GM19397 (cell line): Measurements from ENCODE around the gene BCR.

Source experiments
- ATAC-seq: cut with Tn5 transposase; IDR thresholded peaks from one replicate; pipeline ENCODE4 v1.9.1; 2021; ENCODE audit warnings: mild to moderate bottlenecking, moderate library complexity; ENCODE audit not compliant: unreplicated experiment

BCR gene

DNA sequence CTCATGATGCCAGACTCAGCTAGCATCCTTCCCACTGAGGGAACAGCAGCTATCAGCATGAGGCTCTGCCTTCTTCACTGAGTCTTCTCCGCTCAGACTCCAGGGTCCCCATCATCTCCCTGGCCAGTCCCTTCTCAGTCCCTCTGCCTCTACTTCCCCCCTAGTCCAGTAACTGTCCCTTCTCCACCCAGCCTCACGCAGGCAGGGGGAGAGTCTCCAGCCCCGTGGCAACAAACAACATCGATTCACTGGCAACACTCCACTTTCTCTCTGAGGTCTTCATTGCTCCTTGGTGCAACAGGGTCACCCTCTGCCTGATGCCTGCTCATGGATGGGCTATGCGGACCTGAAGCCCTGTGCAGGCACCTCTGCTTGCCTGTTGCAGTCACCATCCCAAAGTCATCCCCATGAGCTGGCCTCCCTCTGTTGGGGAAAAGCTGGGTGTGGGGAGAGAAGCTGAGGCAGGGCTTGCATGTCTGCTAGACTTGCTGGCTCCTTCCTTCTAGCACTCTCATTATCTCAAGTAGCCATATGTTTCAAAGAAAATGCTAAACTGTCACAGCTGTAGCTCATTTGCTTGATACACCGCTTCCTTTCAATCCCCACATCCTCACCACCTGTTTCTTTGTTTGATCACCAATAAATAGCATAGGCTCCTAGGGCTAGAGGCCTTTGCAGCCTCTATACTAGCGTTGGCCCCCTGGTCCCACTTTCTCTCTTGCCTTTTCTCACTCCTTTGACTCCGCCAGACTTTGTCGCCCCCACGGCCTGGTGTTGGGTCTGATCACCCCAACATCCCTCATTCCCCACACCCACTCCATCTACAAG, 4.3 kb upstream of the BCR start:
- no peak for ATAC-seq

DNA sequence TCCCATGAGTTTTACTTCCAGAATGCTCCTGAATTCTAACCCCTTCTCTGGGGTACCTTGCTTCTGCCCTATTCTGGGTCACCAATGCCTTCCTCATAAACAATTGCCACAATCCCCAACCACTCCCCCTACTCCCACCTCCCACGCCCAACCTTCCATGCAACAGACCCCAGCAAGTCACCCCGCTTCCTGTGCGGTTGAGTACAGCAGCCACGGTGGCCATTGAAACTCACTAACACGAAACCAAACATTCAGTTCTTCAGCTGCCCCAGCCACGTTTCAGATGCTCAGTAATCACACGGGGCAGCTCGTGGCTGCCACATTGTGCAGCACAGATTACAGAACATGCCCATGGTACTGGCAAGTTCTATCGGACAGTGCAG, 3.7 kb upstream of the BCR start:
- ATAC-seq: no peak

GRCh38 chr22:23177197-23177596, 3.1 kb upstream of the BCR start:
- no peak for ATAC-seq

DNA sequence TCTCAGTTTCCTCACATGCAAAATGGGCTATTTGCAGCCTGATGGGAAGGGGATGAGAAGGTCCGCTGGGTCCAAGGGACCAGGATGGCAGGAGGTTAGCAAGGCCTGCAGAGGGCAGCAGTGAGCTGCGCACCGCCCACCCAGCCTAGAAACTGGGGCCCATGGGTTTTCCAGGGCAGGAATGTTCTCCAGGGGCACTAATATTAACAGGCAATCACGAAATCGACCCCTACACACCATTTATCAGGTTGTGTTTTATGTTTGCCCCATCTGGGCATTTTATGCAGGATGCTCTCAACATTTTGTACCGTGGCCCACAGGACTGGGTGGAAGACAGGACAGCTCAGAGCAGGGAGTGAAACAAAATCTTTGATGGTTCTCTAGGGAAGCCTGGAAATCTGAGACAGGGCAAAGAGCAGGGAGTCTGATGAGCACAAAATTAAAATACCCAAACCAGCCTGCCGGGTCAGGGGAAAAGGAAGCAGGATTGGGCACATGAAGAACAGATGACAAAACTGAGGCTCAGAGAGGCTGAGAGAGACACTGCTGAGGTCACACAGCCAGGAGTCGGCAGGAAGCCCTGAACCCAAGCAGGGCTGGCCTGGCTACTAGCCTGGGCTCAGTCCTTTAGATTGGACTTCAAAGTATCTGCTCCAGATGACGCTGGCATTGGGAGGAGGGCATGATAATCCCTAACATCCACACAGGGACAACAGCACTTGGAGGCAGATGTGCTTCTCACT, 1.6 kb upstream of the BCR start:
- ATAC-seq: no peak

DNA sequence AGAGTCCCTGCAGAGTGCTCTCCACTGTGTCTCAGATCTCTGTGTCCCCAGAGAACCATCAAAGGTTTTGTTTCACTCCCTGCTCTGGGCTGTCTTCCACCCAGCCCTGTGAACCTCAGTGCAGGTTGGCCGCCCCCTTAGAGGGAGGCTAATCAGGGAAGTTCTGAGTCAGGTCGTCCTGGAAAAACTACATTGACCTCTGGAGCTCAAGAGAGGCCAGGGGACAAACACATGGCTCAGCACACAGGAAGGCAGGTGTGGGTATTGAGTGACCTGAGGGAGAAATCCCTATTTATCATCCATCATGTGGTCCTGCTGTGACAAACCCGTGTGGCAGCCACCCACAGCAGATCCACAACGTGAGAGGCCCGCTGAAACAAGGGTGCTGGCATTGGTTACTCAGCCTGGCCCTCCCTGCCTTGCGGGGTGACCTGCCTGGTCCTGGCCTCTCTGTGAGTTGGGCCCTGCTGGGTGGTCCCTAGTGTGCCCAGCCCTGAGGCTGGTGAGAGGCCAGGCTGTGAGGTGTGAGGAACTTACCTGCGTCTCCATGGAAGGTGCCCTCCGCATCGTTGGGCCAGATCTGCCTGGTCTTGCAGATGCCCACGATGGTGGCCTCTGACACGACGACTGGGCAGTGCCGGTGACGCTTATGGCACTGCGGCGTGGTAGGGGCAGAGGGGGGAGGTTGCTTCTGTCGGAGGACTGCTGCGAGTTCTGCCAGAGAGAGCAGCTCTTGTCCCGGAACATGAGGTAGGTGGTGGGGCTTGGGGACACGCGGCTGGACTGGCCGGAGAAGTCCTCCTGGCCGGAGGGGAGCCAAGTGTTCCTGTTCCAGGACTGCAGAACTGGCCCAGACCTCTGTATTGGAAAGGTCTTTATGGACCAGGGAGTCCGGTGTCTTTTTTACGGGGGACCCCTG, 669 bp upstream of the BCR start:
- ATAC-seq: no peak

DNA sequence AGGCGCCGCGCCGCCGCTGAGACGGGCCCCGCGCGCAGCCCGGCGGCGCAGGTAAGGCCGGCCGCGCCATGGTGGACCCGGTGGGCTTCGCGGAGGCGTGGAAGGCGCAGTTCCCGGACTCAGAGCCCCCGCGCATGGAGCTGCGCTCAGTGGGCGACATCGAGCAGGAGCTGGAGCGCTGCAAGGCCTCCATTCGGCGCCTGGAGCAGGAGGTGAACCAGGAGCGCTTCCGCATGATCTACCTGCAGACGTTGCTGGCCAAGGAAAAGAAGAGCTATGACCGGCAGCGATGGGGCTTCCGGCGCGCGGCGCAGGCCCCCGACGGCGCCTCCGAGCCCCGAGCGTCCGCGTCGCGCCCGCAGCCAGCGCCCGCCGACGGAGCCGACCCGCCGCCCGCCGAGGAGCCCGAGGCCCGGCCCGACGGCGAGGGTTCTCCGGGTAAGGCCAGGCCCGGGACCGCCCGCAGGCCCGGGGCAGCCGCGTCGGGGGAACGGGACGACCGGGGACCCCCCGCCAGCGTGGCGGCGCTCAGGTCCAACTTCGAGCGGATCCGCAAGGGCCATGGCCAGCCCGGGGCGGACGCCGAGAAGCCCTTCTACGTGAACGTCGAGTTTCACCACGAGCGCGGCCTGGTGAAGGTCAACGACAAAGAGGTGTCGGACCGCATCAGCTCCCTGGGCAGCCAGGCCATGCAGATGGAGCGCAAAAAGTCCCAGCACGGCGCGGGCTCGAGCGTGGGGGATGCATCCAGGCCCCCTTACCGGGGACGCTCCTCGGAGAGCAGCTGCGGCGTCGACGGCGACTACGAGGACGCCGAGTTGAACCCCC, 798 bp downstream of the BCR start:
- no peak for ATAC-seq

DNA sequence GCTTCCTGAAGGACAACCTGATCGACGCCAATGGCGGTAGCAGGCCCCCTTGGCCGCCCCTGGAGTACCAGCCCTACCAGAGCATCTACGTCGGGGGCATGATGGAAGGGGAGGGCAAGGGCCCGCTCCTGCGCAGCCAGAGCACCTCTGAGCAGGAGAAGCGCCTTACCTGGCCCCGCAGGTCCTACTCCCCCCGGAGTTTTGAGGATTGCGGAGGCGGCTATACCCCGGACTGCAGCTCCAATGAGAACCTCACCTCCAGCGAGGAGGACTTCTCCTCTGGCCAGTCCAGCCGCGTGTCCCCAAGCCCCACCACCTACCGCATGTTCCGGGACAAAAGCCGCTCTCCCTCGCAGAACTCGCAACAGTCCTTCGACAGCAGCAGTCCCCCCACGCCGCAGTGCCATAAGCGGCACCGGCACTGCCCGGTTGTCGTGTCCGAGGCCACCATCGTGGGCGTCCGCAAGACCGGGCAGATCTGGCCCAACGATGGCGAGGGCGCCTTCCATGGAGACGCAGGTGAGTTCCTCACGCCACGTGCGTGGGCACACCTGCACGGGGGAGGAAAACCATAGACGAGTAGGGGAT, 1.5 kb downstream of the BCR start:
- ATAC-seq: no peak

GRCh38 chr22:23182309-23183060, 2.2 kb downstream of the BCR start:
- ATAC-seq: no peak

DNA sequence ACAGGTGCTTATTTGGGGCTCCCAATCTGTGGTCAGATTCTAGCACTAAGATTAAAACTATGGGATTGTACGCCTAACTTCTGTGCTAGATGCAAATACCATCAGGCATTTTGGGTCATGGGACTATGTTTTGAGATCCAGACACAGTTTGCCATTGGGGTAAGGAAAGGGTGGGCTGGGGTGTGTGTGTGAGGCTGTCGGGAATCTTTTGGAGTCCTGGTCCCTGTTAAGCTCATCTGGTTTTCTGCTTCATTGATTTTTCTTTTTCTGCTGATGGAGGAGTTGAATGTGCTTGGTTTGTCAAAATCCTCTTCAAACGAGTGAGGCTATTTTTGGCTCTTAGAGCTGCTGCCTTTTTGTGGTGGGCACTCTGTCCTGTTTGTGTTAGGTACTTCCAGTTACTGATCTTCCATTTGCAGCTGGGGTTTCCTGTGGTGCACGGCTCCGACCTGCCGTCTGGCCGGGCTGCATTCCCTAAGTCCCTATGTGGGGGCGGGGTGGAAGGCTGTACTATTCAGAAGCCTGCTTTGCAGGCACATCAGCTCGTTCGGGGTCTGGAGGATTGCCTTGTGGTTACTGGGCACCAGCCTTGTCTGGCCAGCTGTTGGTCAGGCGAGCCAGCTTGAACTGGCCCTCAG, 2.9 kb downstream of the BCR start:
- ATAC-seq: no peak

GRCh38 chr22:23184100-23184763, 3.9 kb downstream of the BCR start:
- no peak for ATAC-seq

GRCh38 chr22:23184764-23185113, 4.4 kb downstream of the BCR start:
- no peak for ATAC-seq

GRCh38 chr22:23187211-23187610, 6.9 kb downstream of the BCR start:
- no peak for ATAC-seq

DNA sequence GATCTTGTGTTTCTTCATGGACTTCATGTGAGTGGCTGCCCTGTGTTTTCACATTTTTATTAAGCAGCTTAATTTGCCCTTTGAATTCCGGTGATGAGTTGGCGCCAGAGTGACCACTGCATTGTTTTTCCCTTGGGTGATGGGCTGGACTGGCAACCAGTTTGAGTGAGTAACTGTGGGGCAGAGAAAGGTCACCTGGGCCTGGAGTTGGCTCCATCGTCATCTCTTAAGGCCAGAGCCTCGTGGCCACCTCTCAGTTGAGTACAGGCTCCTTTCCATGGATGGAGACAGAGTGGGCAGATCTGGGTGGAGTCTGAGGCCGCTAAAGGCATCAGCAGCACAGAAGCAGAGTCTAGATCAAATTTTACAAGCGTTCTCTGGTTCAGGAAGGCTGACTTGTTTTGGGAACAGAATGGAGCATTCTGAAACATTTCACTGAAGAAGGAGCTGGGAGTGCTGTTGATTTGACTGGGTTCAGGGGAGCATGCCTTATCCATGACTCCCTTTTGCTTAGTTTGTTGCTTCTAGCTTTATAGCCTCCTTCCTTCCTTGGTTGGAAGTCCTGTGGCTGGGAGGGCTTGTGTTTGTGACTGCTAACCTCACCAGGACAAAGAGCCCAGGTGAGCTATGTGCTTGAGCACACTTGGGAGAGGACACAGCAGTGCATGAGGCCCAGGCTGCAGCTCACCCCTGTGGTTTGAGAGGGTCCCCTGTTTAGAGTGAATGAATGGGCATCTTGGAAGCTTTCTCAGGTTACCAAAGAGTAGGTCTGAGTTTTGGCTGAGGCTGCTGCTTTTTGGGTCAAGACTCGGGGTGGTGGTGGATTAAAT, 7.8 kb downstream of the BCR start:
- no peak for ATAC-seq

GRCh38 chr22:23190526-23190925, 10.2 kb downstream of the BCR start:
- no peak for ATAC-seq

DNA sequence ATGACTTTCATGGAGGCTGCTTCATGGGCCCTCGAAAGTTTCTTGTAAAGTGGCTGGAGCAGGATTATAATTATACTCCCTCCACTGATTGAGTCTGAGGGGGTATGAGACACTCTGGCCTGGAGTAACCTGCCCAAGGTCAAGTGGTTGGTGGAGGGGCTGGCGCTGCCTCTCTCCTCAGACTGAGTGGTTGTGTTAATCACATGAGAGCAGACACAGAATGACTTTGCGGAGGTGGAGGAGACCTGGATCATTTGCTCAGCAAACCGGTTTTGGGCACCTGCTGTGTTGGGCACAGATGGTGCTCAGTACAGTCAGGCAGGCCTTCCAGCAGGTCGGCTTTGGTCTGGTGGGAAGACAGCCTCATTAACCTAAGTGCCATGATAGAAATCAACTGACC, 11.8 kb downstream of the BCR start:
- ATAC-seq: no peak

DNA sequence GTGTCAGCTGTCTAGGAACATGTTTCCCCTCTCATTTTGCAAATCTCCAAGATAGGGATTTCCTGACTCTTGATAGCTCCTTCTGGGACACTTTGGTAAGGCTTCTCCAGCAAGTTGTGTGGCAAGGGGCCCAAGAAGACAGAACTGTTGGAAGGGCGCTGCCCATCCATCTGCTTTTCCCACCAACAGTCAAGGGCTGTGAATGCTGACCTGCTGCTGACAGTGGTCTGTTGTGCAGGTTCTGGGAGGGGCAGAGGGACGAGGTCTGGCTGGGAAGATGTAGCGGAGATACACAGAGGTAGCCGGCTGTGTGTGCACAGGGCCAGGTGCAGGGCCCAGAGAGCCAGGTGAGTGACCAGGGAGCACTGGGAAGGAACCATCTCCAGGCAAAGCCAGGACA, 12.2 kb downstream of the BCR start:
- ATAC-seq: no peak

GRCh38 chr22:23193196-23193827, 13.0 kb downstream of the BCR start:
- ATAC-seq: no peak
